CD14-positive monocyte (primary cell): ENCODE results near the gene ALDH1L2. TPM values are rescaled to one million over a fixed set of nuclear protein-coding genes. Genes with fewer than 3 reads are reported as not detected.

Experiments used
- DNase-seq, 3 donors: peaks; one replicate each; pipeline ENCODE4 v3.0.0-alpha.2; 2011 to 2022
- H2AFZ ChIP-seq: 2 replicates; pipeline ENCODE4 v1.6.0; 2012; ENCODE audit warnings: mild to moderate bottlenecking, low read depth, low read length, inconsistent platforms; ENCODE audit not compliant: insufficient read depth, poor library complexity, severe bottlenecking
- H3K27ac ChIP-seq, 2 donors: 1 replicate in 1 of 2; 2 replicates in 1 of 2; pipeline ENCODE4 v1.5.1; 2012 to 2013; ENCODE audit warnings: low read length in 2 of 2, control low read depth in 1 of 2, inconsistent platforms in 1 of 2, low read depth in 1 of 2, mild to moderate bottlenecking in 1 of 2
- H3K27me3 ChIP-seq, 2 donors: one replicate each; pipeline versions ENCODE4 v1.6.0 to v1.6.1; 2011 to 2013; ENCODE audit warnings: low read length in 2 of 2; ENCODE audit not compliant: control insufficient read depth in 2 of 2, insufficient read depth in 2 of 2
- H3K36me3 ChIP-seq, 2 donors: replicated peaks in 1 of 2; 1 replicate in 1 of 2; 2 replicates in 1 of 2; pipeline versions ENCODE4 v1.5.1 to v1.6.1; 2012 to 2013; ENCODE audit warnings: low read length in 2 of 2, control low read depth in 1 of 2, inconsistent platforms in 1 of 2, mild to moderate bottlenecking in 1 of 2; ENCODE audit not compliant: insufficient read depth in 2 of 2, control insufficient read depth in 1 of 2
- H3K4me1 ChIP-seq, 2 donors: 1 replicate in 1 of 2; 2 replicates in 1 of 2; pipeline versions ENCODE4 v1.5.1 to v1.6.1; 2012 to 2013; ENCODE audit warnings: low read length in 2 of 2, control low read depth in 1 of 2, inconsistent platforms in 1 of 2, mild to moderate bottlenecking in 1 of 2, moderate library complexity in 1 of 2; ENCODE audit not compliant: insufficient read depth in 2 of 2, control insufficient read depth in 1 of 2
- H3K4me2 ChIP-seq: replicated peaks from 2 replicates; pipeline ENCODE3; 2012; ENCODE audit warnings: low read length, moderate library complexity, mild to moderate bottlenecking; ENCODE audit not compliant: poor library complexity, severe bottlenecking; ENCODE audit errors: extremely low read depth
- H3K4me3 ChIP-seq, 3 experiments: fragments of 200-600 bp in 1 of 3; sonication (generic) in 1 of 3; replicated peaks in 1 of 3; 1 replicate in 2 of 3; 2 replicates in 1 of 3; pipeline ENCODE4 v1.5.1; 2011 to 2013; ENCODE audit warnings: low read length in 3 of 3, mild to moderate bottlenecking in 3 of 3, control low read depth in 2 of 3, low read depth in 2 of 3, inconsistent platforms in 1 of 3, moderate library complexity in 1 of 3
- H3K79me2 ChIP-seq: 2 replicates; pipeline ENCODE4 v1.6.0; 2012; ENCODE audit warnings: mild to moderate bottlenecking, control low read depth, inconsistent platforms, low read length, moderate library complexity; ENCODE audit not compliant: insufficient read depth
- H3K9ac ChIP-seq: 2 replicates; pipeline ENCODE4 v1.6.0; 2017; ENCODE audit warnings: low read length, mild to moderate bottlenecking; ENCODE audit not compliant: insufficient read depth, poor library complexity, severe bottlenecking
- H3K9me3 ChIP-seq, 2 donors: replicated peaks in 1 of 2; 1 replicate in 1 of 2; 2 replicates in 1 of 2; pipeline versions ENCODE4 v1.5.1 to v1.6.1; 2012 to 2013; ENCODE audit warnings: low read length in 2 of 2, control low read depth in 1 of 2; ENCODE audit not compliant: control insufficient read depth in 1 of 2, insufficient read depth in 1 of 2
- H4K20me1 ChIP-seq: 2 replicates; pipeline ENCODE4 v1.6.0; 2012; ENCODE audit warnings: mild to moderate bottlenecking, low read length, control low read depth, moderate library complexity; ENCODE audit not compliant: insufficient read depth
- H3K27ac Mint-ChIP-seq, 7 donors: one replicate each; pipeline ENCODE4 v1.8.0; 2020; ENCODE audit warnings: mild to moderate bottlenecking in 7 of 7, mixed read lengths in 7 of 7, moderate library complexity in 6 of 7, inconsistent platforms in 2 of 7
- H3K27me3 Mint-ChIP-seq, 3 donors: one replicate each; pipeline ENCODE4 v1.8.0; 2021 to 2022; ENCODE audit warnings: low read depth in 3 of 3, mild to moderate bottlenecking in 3 of 3, mixed read lengths in 3 of 3, moderate library complexity in 3 of 3, inconsistent platforms in 1 of 3
- H3K36me3 Mint-ChIP-seq, 2 donors: one replicate each; pipeline ENCODE4 v1.8.0; 2020; ENCODE audit warnings: mixed read lengths in 2 of 2, inconsistent platforms in 1 of 2, mild to moderate bottlenecking in 1 of 2
- H3K4me1 Mint-ChIP-seq: one replicate; pipeline ENCODE4 v1.8.0; 2020; ENCODE audit warnings: mild to moderate bottlenecking, mixed read lengths
- H3K4me3 Mint-ChIP-seq, 2 donors: one replicate each; pipeline ENCODE4 v1.8.0; 2020; ENCODE audit warnings: mild to moderate bottlenecking in 2 of 2, mixed read lengths in 2 of 2, moderate library complexity in 1 of 2
- H3K9me3 Mint-ChIP-seq, 7 donors: one replicate each; pipeline ENCODE4 v1.8.0; 2020 to 2022; ENCODE audit warnings: mixed read lengths in 7 of 7, mild to moderate bottlenecking in 6 of 7, moderate library complexity in 6 of 7, inconsistent platforms in 2 of 7
- WGBS: methylation state at CpG from one replicate; pipeline ENCODE4 v1.1.5; 2013; ENCODE audit warnings: missing lambda C conversion rate; ENCODE audit not compliant: insufficient coverage; 5-methylcytosine and 5-hydroxymethylcytosine counted together
- intact Hi-C, 2 donors: fragments of 100-400 bp; cut with micrococcal nuclease; formaldehyde crosslinking; loops; one replicate each; pipeline versions ENCODE4 v1.15.0 to v1.15.1; 2023
- polyA plus RNA-seq, 3 donors: library from polyadenylated mRNA; depleted of rRNA in 1 of 3; unstranded in 2 of 3; stranded (reverse) in 1 of 3; fragments of 300-500 nt in 2 of 3; fragments of >200 nt in 1 of 3; fragmentation: Illumina TruSeq in 2 of 3; gene quantifications; 1 replicate in 2 of 3; 2 replicates in 1 of 3; pipeline ENCODE4 v1.2.3, GENCODE V29; 2012 to 2021
- TF ChIP-seq, protein P1 (sequence below): fragments of 200-600 bp; IDR thresholded peaks from one replicate; pipeline ENCODE4 v1.8.0; 2022; ENCODE audit warnings: antibody characterized with exemption, mild to moderate bottlenecking

Gene ALDH1L2
- polyA plus RNA-seq, 3 donors, result 0.03 to 0.20 TPM; not detected in 1

DNA sequence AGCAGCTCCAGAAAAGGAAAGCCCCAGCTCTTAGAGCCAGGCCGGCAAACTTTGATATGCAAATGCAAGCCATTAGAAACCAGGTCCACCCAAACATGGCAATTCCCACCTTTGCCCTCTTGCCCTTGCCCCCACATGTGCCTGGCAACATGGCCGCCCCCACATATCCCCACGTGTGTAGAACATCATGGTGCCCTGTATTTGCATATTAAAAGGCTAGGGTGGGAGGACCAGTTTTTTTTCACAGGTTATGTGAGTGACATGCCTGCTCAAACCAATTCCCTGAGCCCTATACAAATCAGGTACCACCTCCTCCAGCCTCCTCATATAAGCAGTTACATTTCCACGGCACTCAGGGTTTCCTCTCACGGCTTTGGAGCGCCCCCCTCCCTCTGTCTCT lies 6.1 kb upstream of the ALDH1L2 start:
- Mint-ChIP-seq H3K36me3 (peaks cover 0 to 1% of the 10 kb centered on the region in 2 donors), H3K27me3 (peaks cover 6 to 15% (median 7%) of the 10 kb centered on the region in 3 donors)

DNA sequence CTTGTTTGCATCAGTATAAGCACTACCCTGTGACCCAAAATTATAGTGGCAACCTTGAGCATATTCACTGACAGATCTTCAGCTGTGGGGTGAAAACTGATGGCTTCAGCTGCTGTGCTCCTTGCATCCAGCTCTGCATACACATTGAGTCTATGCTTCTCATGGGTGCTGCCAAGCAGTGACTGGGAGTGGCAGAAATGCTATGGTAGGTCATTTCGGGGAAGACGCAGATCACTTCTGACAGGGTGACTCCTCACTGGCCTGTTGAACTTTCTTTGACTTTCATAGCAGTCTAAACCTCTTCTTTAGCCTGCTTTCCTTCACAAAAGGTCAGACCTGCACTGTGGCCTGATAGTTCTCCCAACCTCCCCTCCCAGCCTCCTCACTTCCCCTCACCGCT lies 5.6 kb upstream of the ALDH1L2 start:
- Mint-ChIP-seq H3K27ac (no peak overlapping the region), H3K27me3 (peaks cover 6 to 15% (median 7%) of the 10 kb centered on the region in 3 donors), H3K36me3 (peaks cover 0 to 1% of the 10 kb centered on the region in 2 donors), H3K9me3 (peaks cover 3 to 24% (median 13%) of the 10 kb centered on the region in 7 donors), H3K4me3 (no peak overlapping the region), H3K4me1 (no peaks in the 10 kb centered on the region)
- no peaks in the 10 kb centered on the region for H3K36me3 ChIP-seq
- no peak overlapping the region for H3K4me3 ChIP-seq
- H3K27ac ChIP-seq, result no peak overlapping the region
- TF ChIP-seq, protein P1, sequence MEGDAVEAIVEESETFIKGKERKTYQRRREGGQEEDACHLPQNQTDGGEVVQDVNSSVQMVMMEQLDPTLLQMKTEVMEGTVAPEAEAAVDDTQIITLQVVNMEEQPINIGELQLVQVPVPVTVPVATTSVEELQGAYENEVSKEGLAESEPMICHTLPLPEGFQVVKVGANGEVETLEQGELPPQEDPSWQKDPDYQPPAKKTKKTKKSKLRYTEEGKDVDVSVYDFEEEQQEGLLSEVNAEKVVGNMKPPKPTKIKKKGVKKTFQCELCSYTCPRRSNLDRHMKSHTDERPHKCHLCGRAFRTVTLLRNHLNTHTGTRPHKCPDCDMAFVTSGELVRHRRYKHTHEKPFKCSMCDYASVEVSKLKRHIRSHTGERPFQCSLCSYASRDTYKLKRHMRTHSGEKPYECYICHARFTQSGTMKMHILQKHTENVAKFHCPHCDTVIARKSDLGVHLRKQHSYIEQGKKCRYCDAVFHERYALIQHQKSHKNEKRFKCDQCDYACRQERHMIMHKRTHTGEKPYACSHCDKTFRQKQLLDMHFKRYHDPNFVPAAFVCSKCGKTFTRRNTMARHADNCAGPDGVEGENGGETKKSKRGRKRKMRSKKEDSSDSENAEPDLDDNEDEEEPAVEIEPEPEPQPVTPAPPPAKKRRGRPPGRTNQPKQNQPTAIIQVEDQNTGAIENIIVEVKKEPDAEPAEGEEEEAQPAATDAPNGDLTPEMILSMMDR, result no peak
- DNase-seq, result no peak
- intact Hi-C loops, result no loop called here
- peaks cover 4 to 6% of the 10 kb centered on the region in 2 donors for H3K9me3 ChIP-seq
- H3K79me2 ChIP-seq, result no peaks in the 10 kb centered on the region
- no peak overlapping the region for H3K4me2 ChIP-seq
- no peak overlapping the region for H2AFZ ChIP-seq
- H4K20me1 ChIP-seq, result no peaks in the 10 kb centered on the region
- H3K4me1 ChIP-seq, result no peaks in the 10 kb centered on the region
- no peak overlapping the region for H3K9ac ChIP-seq
- 100% methylated on average over 1 of the region's 3 CpGs for WGBS
- H3K27me3 ChIP-seq, result peaks cover 3 to 15% of the 10 kb centered on the region in 2 donors

More for the DNA sequence above, 6.1 kb upstream of the ALDH1L2 start:
- H3K4me1 Mint-ChIP-seq, result no peaks in the 10 kb centered on the region
- H3K4me3 Mint-ChIP-seq, result no peak overlapping the region
- intact Hi-C loops, result no loop called here
- peaks cover 5 to 30% (median 18%) of the 10 kb centered on the region in 7 donors for H3K9me3 Mint-ChIP-seq
- Histone ChIP-seq H2AFZ (no peak overlapping the region), H3K27me3 (peaks cover 3 to 15% of the 10 kb centered on the region in 2 donors), H4K20me1 (no peaks in the 10 kb centered on the region), H3K4me3 (no peak overlapping the region), H3K9me3 (peaks cover 8 to 12% of the 10 kb centered on the region in 2 donors), H3K9ac (no peak overlapping the region), H3K4me1 (no peaks in the 10 kb centered on the region), H3K79me2 (no peaks in the 10 kb centered on the region), H3K4me2 (no peak overlapping the region), H3K36me3 (no peaks in the 10 kb centered on the region), H3K27ac (no peak overlapping the region)
- DNase-seq, result no peak
- H3K27ac Mint-ChIP-seq, result no peak overlapping the region
- TF ChIP-seq, protein P1, result no peak
- WGBS, result 93% methylated on average over 3 of the region's 6 CpGs
